Caco-2 (cell line): ENCODE results near the gene ADGRB2. TPM values are rescaled to one million over a fixed set of nuclear protein-coding genes. Genes with fewer than 3 reads are reported as not detected.

Experiments used
- BruUV-seq: library from RNA; stranded (reverse); fragments of 400-500 nt; replicated peaks from 2 replicates; lab custom pipeline; 2021; lab: Mats Ljungman, UMichigan
- CTCF ChIA-PET: fragments of 300-600 bp; sonication (Branson Sonifier 250); formaldehyde crosslinking; loops from one replicate; lab custom pipeline; 2022; ENCODE audit warnings: antibody characterized with exemption; lab: Charles Lee
- POLR2A ChIA-PET: fragments of 300-600 bp; sonication (Branson Sonifier 250); formaldehyde crosslinking; loops from one replicate; lab custom pipeline; 2022; ENCODE audit warnings: antibody characterized with exemption; lab: Charles Lee
- DNase-seq, 2 experiments: peaks; one replicate each; pipeline versions ENCODE4 v3.0.0 to v3.0.0-alpha.2; 2020 to 2022
- H3K27me3 ChIP-seq: replicated peaks from 2 replicates; pipeline ENCODE4 v1.6.0; 2011; ENCODE audit warnings: low read length; ENCODE audit not compliant: control insufficient read depth, insufficient read depth
- H3K36me3 ChIP-seq: 2 replicates; pipeline ENCODE4 v1.5.1; 2011; ENCODE audit warnings: low read length; ENCODE audit not compliant: control insufficient read depth, insufficient read depth
- H3K4me1 ChIP-seq: fragments of 250-450 bp; sonication (Bioruptor Pico); 2 replicates; pipeline ENCODE4 v1.5.1; 2020; ENCODE audit warnings: mild to moderate bottlenecking
- H3K4me3 ChIP-seq: 2 replicates; pipeline ENCODE4 v1.5.1; 2011; ENCODE audit warnings: low read depth, mild to moderate bottlenecking, control low read depth, low read length
- H3K9me3 ChIP-seq: fragments of 250-450 bp; sonication (Bioruptor Pico); 2 replicates; pipeline ENCODE4 v1.5.1; 2020; ENCODE audit warnings: mild to moderate bottlenecking, moderate library complexity
- H3K27ac Mint-ChIP-seq: one replicate; pipeline ENCODE4 v1.8.0; 2022; ENCODE audit warnings: mixed read lengths; ENCODE audit not compliant: unreplicated experiment
- H3K27me3 Mint-ChIP-seq: one replicate; pipeline ENCODE4 v1.8.0; 2022; ENCODE audit warnings: mixed read lengths; ENCODE audit not compliant: insufficient read depth, unreplicated experiment
- H3K36me3 Mint-ChIP-seq: one replicate; pipeline ENCODE4 v1.8.0; 2022; ENCODE audit warnings: mild to moderate bottlenecking, mixed read lengths; ENCODE audit not compliant: insufficient read depth, unreplicated experiment
- H3K4me1 Mint-ChIP-seq: one replicate; pipeline ENCODE4 v1.8.0; 2022; ENCODE audit warnings: low read depth, mixed read lengths; ENCODE audit not compliant: unreplicated experiment
- H3K4me3 Mint-ChIP-seq: one replicate; pipeline ENCODE4 v1.8.0; 2022; ENCODE audit warnings: mild to moderate bottlenecking, moderate library complexity, mixed read lengths; ENCODE audit not compliant: unreplicated experiment
- H3K9me3 Mint-ChIP-seq: one replicate; pipeline ENCODE4 v1.8.0; 2022; ENCODE audit warnings: mixed read lengths; ENCODE audit not compliant: unreplicated experiment
- CTCF ChIP-seq, 2 experiments: fragments of 200-600 bp in 1 of 2; IDR thresholded peaks; 1 replicate in 1 of 2; 2 replicates in 1 of 2; pipeline versions ENCODE4 v1.5.1 to v1.8.0; 2011 to 2022; ENCODE audit warnings: antibody characterized with exemption in 1 of 2, control low read depth in 1 of 2, inconsistent platforms in 1 of 2, low read depth in 1 of 2, low read length in 1 of 2, mild to moderate bottlenecking in 1 of 2, moderate library complexity in 1 of 2; ENCODE audit not compliant: insufficient read depth in 1 of 2, severe bottlenecking in 1 of 2, unreplicated experiment in 1 of 2
- intact Hi-C: fragments of 100-400 bp; cut with micrococcal nuclease; formaldehyde crosslinking; loops from one replicate; pipeline ENCODE4 v1.10.0; 2022; ENCODE audit not compliant: unreplicated experiment
- total RNA-seq: library from RNA; stranded (reverse); gene quantifications from 2 replicates; pipeline ENCODE4 v1.2.3, GENCODE V29; 2022

The ADGRB2 gene
- total RNA-seq, 1 experiment from 2014 or later: 2.2 TPM

- Histone ChIP-seq H3K4me1 (no peaks in the 10 kb centered on the region), H3K9me3 (no peaks in the 10 kb centered on the region), H3K27me3 (no peaks in the 10 kb centered on the region), H3K4me3 (no peak overlapping the region), H3K36me3 (no peaks in the 10 kb centered on the region)
- no TSS peak for BruUV-seq
- Mint-ChIP-seq H3K36me3 (no peaks in the 10 kb centered on the region), H3K27me3 (no peaks in the 10 kb centered on the region), H3K9me3 (no peaks in the 10 kb centered on the region), H3K4me1 (no peaks in the 10 kb centered on the region), H3K4me3 (no peak overlapping the region), H3K27ac (no peak overlapping the region)
- no peak for DNase-seq
- CTCF ChIA-PET: no interaction called here
- POLR2A ChIA-PET: no interaction called here
- intact Hi-C loops: no loop called here
- no peak for TF ChIP-seq CTCF (IDR thresholded peaks at IDR 0.05; ENCODE audit: insufficient read depth in 1 of 2, low read depth in 1 of 2, low read length in 1 of 2, severe bottlenecking in 1 of 2, unreplicated experiment in 1 of 2)
Measured at GRCh38 chr1:31795096-31795675, 31.0 kb upstream of the ADGRB2 start.

- ChIA-PET POLR2A (no interaction called here), CTCF (no interaction called here)
- no peaks in the 10 kb centered on the region for H3K27me3 Mint-ChIP-seq
Measured at GRCh38 chr1:31793586-31794285, 29.6 kb upstream of the ADGRB2 start.

GRCh38 chr1:31793086-31793485 is 28.9 kb upstream of the ADGRB2 start:
- BruUV-seq: no TSS peak
- intact Hi-C loops: no loop called here
- H3K4me1 Mint-ChIP-seq: no peaks in the 10 kb centered on the region
- H3K36me3 Mint-ChIP-seq: no peaks in the 10 kb centered on the region
- Histone ChIP-seq H3K9me3 (no peaks in the 10 kb centered on the region), H3K4me3 (no peak overlapping the region), H3K4me1 (0 out of 2 replicates have a peak, but pooled peaks cover 4% of the 10 kb centered on the region), H3K27me3 (no peaks in the 10 kb centered on the region), H3K36me3 (no peaks in the 10 kb centered on the region)
- no peak overlapping the region for H3K4me3 Mint-ChIP-seq
- POLR2A ChIA-PET: no interaction called here
- H3K27me3 Mint-ChIP-seq: no peaks in the 10 kb centered on the region
- TF ChIP-seq CTCF (IDR thresholded peaks at IDR 0.05; ENCODE audit: insufficient read depth in 1 of 2, low read depth in 1 of 2, low read length in 1 of 2, severe bottlenecking in 1 of 2, unreplicated experiment in 1 of 2): no peak
- H3K27ac Mint-ChIP-seq: no peak overlapping the region
- DNase-seq: no peak
- CTCF ChIA-PET: no interaction called here
- no peaks in the 10 kb centered on the region for H3K9me3 Mint-ChIP-seq

More at GRCh38 chr1:31793586-31794285, 29.6 kb upstream of the ADGRB2 start:
- no peaks in the 10 kb centered on the region for H3K9me3 Mint-ChIP-seq
- H3K9me3 ChIP-seq: no peaks in the 10 kb centered on the region
- no peaks in the 10 kb centered on the region for H3K36me3 Mint-ChIP-seq
- no peak overlapping the region for H3K4me3 Mint-ChIP-seq
- no peak overlapping the region for H3K4me3 ChIP-seq
- H3K4me1 ChIP-seq: 0 out of 2 replicates have a peak, but pooled peaks cover 4% of the 10 kb centered on the region
- H3K27me3 ChIP-seq: no peaks in the 10 kb centered on the region
- no peaks in the 10 kb centered on the region for H3K36me3 ChIP-seq
- BruUV-seq: no TSS peak
- DNase-seq: no peak
- no peaks in the 10 kb centered on the region for H3K4me1 Mint-ChIP-seq
- intact Hi-C loops: no loop called here
- no peak overlapping the region for H3K27ac Mint-ChIP-seq
- no peak for TF ChIP-seq CTCF (IDR thresholded peaks at IDR 0.05; ENCODE audit: insufficient read depth in 1 of 2, low read depth in 1 of 2, low read length in 1 of 2, severe bottlenecking in 1 of 2, unreplicated experiment in 1 of 2)
